WTC11 (cell line): ENCODE results near the gene CNGA3. TPM values are rescaled to one million over a fixed set of nuclear protein-coding genes. Genes with fewer than 3 reads are reported as not detected.

Experiments used
- ATAC-seq: fragments of 200-7000 bp; cut with Tn5 transposase; 2 replicates; pipeline ENCODE4 v1.10.0; 2021; ENCODE audit warnings: mild to moderate bottlenecking, moderate library complexity
- CTCF ChIA-PET: fragments of 300-600 bp; sonication (Branson Sonifier 250); formaldehyde crosslinking; loops from one replicate; lab custom pipeline; 2021; ENCODE audit warnings: antibody characterized with exemption; lab: Charles Lee
- POLR2A ChIA-PET: fragments of 350-600 bp; sonication (Branson Sonifier 250); formaldehyde crosslinking; loops from one replicate; lab custom pipeline; 2021; ENCODE audit warnings: antibody characterized with exemption; lab: Charles Lee
- DNase-seq: peaks from one replicate; pipeline ENCODE4 v3.0.0; 2021; ENCODE audit warnings: low spot score
- H3K27ac Mint-ChIP-seq: 2 replicates; pipeline ENCODE4 v1.8.0; 2021; ENCODE audit warnings: mixed read lengths
- H3K27me3 Mint-ChIP-seq: 2 replicates; pipeline ENCODE4 v1.8.0; 2021; ENCODE audit warnings: low read depth, mild to moderate bottlenecking, moderate library complexity, mixed read lengths
- H3K36me3 Mint-ChIP-seq: 2 replicates; pipeline ENCODE4 v1.8.0; 2021; ENCODE audit warnings: mixed read lengths
- H3K4me1 Mint-ChIP-seq: 2 replicates; pipeline ENCODE4 v1.8.0; 2022; ENCODE audit warnings: mixed read lengths
- H3K4me3 Mint-ChIP-seq: 2 replicates; pipeline ENCODE4 v1.8.0; 2021; ENCODE audit warnings: mild to moderate bottlenecking, moderate library complexity, mixed read lengths
- H3K9me3 Mint-ChIP-seq: 2 replicates; pipeline ENCODE4 v1.8.0; 2021; ENCODE audit warnings: mixed read lengths
- CREB1 ChIP-seq: sonication (generic); formaldehyde crosslinking; IDR thresholded peaks from 2 replicates; pipeline ENCODE4 v1.8.0; 2023; ENCODE audit warnings: mild to moderate bottlenecking, missing genetic modification reagents
- HMGA2 ChIP-seq: fragments of 250-450 bp; sonication (Bioruptor Pico); IDR thresholded peaks from 2 replicates; pipeline ENCODE4 v1.4.0; 2021; ENCODE audit warnings: mild to moderate bottlenecking, moderate library complexity
- JUN ChIP-seq: sonication (generic); formaldehyde crosslinking; IDR thresholded peaks from 2 replicates; pipeline ENCODE4 v1.8.0; 2023; ENCODE audit warnings: mild to moderate bottlenecking, missing genetic modification reagents
- KAT7 ChIP-seq: sonication (generic); formaldehyde crosslinking; IDR thresholded peaks from 2 replicates; pipeline ENCODE4 v1.8.1; 2023; ENCODE audit warnings: missing genetic modification reagents, mild to moderate bottlenecking, borderline replicate concordance
- NFE2L1 ChIP-seq: sonication (generic); formaldehyde crosslinking; IDR thresholded peaks from 2 replicates; pipeline ENCODE4 v1.8.1; 2023; ENCODE audit warnings: missing genetic modification reagents
- NR1H2 ChIP-seq: sonication (generic); formaldehyde crosslinking; IDR thresholded peaks from 2 replicates; pipeline ENCODE4 v1.9.0; 2021; ENCODE audit warnings: mild to moderate bottlenecking, moderate library complexity, missing genetic modification reagents
- OVOL2 ChIP-seq: fragments of 250-450 bp; sonication (Bioruptor Pico); IDR thresholded peaks from 2 replicates; pipeline ENCODE4 v1.9.0; 2021; ENCODE audit warnings: mild to moderate bottlenecking, borderline replicate concordance
- RELA ChIP-seq: sonication (generic); formaldehyde crosslinking; IDR thresholded peaks from 2 replicates; pipeline ENCODE4 v1.8.1; 2022; ENCODE audit warnings: missing genetic modification reagents, mild to moderate bottlenecking, borderline replicate concordance
- SMAD3 ChIP-seq: sonication (generic); formaldehyde crosslinking; IDR thresholded peaks from 2 replicates; pipeline ENCODE4 v1.8.0; 2022; ENCODE audit warnings: missing genetic modification reagents, mild to moderate bottlenecking, borderline replicate concordance
- SMAD4 ChIP-seq: sonication (generic); formaldehyde crosslinking; IDR thresholded peaks from 2 replicates; pipeline ENCODE4 v1.8.0; 2022; ENCODE audit warnings: mild to moderate bottlenecking, missing genetic modification reagents
- ZNF121 ChIP-seq: sonication (generic); formaldehyde crosslinking; IDR thresholded peaks from 2 replicates; pipeline ENCODE4 v1.8.0; 2023; ENCODE audit warnings: missing genetic modification reagents
- total RNA-seq: library from RNA; stranded (reverse); gene quantifications from 3 replicates; pipeline ENCODE4 v1.2.3, GENCODE V29; 2021
- TF ChIP-seq, protein P1 (sequence below): sonication (generic); formaldehyde crosslinking; IDR thresholded peaks from 2 replicates; pipeline ENCODE4 v1.8.1; 2023; ENCODE audit warnings: mild to moderate bottlenecking, missing genetic modification reagents, moderate library complexity
- TF ChIP-seq, protein P2 (sequence below): sonication (generic); formaldehyde crosslinking; IDR thresholded peaks from 2 replicates; pipeline ENCODE4 v1.8.1; 2022; ENCODE audit warnings: missing genetic modification reagents, borderline replicate concordance
- TF ChIP-seq, protein P3 (sequence below): sonication (generic); formaldehyde crosslinking; IDR thresholded peaks from 2 replicates; pipeline ENCODE4 v1.8.0; 2022; ENCODE audit warnings: mild to moderate bottlenecking, missing genetic modification reagents
- TF ChIP-seq, protein P4 (sequence below): fragments of 250-450 bp; sonication (Bioruptor Pico); IDR thresholded peaks from 2 replicates; pipeline ENCODE4 v1.9.0; 2021; ENCODE audit warnings: mild to moderate bottlenecking, borderline replicate concordance
- TF ChIP-seq, protein P5 (sequence below): sonication (generic); formaldehyde crosslinking; IDR thresholded peaks from 2 replicates; pipeline ENCODE4 v1.8.1; 2023; ENCODE audit warnings: mild to moderate bottlenecking, missing genetic modification reagents, borderline replicate concordance
- TF ChIP-seq, protein P6 (sequence below): sonication (generic); formaldehyde crosslinking; IDR thresholded peaks from 2 replicates; pipeline ENCODE4 v1.8.0; 2022; ENCODE audit warnings: missing genetic modification reagents

The CNGA3 gene
- total RNA-seq, 1 experiment from 2014 or later = not detected

DNA sequence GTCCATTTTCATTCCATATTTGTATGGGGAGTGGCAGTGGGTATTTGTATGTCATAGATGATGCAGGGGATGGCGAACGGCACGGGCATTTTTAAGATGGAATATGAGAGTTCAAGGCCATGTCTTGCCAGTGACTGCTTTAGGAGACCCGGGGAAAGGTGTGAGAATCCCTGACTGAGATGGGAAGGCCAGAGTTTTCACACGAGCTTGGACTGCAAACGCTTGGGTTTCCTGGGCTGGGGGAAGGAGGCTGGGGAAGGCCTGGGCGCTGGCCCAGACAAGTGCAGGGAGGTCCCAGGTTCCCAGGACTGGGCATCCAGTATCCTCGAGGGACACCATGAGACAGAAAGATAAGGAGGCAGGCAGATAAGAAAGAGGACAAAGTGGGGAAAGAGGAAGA, 35.2 kb downstream of the CNGA3 start:
- Mint-ChIP-seq H3K4me3 (no peak overlapping the region), H3K27ac (no peak overlapping the region), H3K27me3 (peaks cover 11% of the 10 kb centered on the region), H3K36me3 (no peaks in the 10 kb centered on the region), H3K4me1 (peaks cover 24% of the 10 kb centered on the region), H3K9me3 (no peaks in the 10 kb centered on the region)
- POLR2A ChIA-PET = no interaction called here
- no peak for TF ChIP-seq ZNF121 (CRISPR knock-in tag)
- TF ChIP-seq, protein P1, sequence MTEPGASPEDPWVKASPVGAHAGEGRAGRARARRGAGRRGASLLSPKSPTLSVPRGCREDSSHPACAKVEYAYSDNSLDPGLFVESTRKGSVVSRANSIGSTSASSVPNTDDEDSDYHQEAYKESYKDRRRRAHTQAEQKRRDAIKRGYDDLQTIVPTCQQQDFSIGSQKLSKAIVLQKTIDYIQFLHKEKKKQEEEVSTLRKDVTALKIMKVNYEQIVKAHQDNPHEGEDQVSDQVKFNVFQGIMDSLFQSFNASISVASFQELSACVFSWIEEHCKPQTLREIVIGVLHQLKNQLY (CRISPR knock-in tag) = no peak
- TF ChIP-seq OVOL2 (CRISPR knock-in tag) = no peak
- TF ChIP-seq, protein P2, sequence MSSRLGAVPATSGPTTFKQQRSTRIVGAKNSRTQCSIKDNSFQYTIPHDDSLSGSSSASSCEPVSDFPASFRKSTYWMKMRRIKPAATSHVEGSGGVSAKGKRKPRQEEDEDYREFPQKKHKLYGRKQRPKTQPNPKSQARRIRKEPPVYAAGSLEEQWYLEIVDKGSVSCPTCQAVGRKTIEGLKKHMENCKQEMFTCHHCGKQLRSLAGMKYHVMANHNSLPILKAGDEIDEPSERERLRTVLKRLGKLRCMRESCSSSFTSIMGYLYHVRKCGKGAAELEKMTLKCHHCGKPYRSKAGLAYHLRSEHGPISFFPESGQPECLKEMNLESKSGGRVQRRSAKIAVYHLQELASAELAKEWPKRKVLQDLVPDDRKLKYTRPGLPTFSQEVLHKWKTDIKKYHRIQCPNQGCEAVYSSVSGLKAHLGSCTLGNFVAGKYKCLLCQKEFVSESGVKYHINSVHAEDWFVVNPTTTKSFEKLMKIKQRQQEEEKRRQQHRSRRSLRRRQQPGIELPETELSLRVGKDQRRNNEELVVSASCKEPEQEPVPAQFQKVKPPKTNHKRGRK (CRISPR knock-in tag) = no peak
- TF ChIP-seq SMAD4 (CRISPR knock-in tag) = no peak
- no peak for DNase-seq
- CTCF ChIA-PET = no interaction called here
- ATAC-seq = no peak

DNA sequence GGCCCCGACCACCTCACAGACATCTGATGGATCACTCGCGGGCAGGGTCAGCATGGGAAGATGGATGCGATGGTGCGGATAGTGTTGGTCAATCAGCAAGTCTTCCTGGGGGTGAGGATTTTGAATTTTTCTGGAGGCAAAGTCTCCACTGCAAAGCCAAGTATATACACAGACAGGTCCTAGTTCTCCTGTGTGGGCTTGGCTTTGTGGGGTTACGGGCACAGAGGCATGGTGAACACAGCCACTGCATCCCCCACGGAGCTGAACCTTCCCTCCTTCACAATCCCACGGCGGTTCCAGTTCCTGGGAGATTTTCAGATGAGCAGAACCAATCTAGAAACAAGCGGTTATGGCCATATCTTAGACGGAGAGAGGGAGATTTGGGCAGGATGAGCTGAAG, 35.8 kb downstream of the CNGA3 start:
- Mint-ChIP-seq H3K9me3 (no peaks in the 10 kb centered on the region), H3K36me3 (no peaks in the 10 kb centered on the region), H3K27me3 (peaks cover 7% of the 10 kb centered on the region), H3K4me3 (no peak overlapping the region), H3K27ac (no peak overlapping the region), H3K4me1 (peaks cover 24% of the 10 kb centered on the region)
- ATAC-seq (no peak), DNase-seq (no peak)
- POLR2A ChIA-PET = no interaction called here
- CTCF ChIA-PET = no interaction called here
- no peak for TF ChIP-seq HMGA2

DNA sequence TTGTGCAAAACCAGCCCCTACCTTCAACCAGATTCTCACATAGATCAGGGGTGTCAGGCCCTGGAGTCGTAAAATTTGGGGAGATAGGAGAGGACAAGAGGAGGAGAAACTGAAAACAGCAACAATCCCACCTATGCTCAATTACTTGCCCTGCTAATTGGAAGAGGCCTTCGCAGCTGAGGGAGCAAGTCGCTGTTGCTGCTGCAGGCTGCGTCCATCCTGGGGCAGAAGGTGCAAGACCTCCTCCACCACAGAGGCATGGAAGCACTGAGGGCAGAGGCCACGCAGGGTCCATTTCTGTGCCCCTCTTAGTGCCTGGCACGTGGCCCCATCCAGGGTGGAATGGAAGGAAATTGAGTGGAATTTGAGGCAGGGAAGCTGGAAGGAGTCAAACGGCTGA, 36.5 kb downstream of the CNGA3 start:
- ChIA-PET CTCF (no interaction called here), POLR2A (no interaction called here)
- Mint-ChIP-seq H3K36me3 (no peaks in the 10 kb centered on the region), H3K9me3 (no peaks in the 10 kb centered on the region), H3K27ac (no peak overlapping the region), H3K27me3 (peaks cover 5% of the 10 kb centered on the region), H3K4me3 (no peak overlapping the region), H3K4me1 (peaks cover 21% of the 10 kb centered on the region)
- no peak for DNase-seq
- TF ChIP-seq SMAD3 (CRISPR knock-in tag) (no peak), NR1H2 (CRISPR knock-in tag) (no peak), KAT7 (CRISPR knock-in tag) (no peak), RELA (CRISPR knock-in tag) (no peak), CREB1 (no peak), NFE2L1 (CRISPR knock-in tag) (no peak), JUN (CRISPR knock-in tag) (no peak)
- TF ChIP-seq, protein P3, sequence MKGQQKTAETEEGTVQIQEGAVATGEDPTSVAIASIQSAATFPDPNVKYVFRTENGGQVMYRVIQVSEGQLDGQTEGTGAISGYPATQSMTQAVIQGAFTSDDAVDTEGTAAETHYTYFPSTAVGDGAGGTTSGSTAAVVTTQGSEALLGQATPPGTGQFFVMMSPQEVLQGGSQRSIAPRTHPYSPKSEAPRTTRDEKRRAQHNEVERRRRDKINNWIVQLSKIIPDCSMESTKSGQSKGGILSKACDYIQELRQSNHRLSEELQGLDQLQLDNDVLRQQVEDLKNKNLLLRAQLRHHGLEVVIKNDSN (CRISPR knock-in tag) = no peak
- TF ChIP-seq, protein P4, sequence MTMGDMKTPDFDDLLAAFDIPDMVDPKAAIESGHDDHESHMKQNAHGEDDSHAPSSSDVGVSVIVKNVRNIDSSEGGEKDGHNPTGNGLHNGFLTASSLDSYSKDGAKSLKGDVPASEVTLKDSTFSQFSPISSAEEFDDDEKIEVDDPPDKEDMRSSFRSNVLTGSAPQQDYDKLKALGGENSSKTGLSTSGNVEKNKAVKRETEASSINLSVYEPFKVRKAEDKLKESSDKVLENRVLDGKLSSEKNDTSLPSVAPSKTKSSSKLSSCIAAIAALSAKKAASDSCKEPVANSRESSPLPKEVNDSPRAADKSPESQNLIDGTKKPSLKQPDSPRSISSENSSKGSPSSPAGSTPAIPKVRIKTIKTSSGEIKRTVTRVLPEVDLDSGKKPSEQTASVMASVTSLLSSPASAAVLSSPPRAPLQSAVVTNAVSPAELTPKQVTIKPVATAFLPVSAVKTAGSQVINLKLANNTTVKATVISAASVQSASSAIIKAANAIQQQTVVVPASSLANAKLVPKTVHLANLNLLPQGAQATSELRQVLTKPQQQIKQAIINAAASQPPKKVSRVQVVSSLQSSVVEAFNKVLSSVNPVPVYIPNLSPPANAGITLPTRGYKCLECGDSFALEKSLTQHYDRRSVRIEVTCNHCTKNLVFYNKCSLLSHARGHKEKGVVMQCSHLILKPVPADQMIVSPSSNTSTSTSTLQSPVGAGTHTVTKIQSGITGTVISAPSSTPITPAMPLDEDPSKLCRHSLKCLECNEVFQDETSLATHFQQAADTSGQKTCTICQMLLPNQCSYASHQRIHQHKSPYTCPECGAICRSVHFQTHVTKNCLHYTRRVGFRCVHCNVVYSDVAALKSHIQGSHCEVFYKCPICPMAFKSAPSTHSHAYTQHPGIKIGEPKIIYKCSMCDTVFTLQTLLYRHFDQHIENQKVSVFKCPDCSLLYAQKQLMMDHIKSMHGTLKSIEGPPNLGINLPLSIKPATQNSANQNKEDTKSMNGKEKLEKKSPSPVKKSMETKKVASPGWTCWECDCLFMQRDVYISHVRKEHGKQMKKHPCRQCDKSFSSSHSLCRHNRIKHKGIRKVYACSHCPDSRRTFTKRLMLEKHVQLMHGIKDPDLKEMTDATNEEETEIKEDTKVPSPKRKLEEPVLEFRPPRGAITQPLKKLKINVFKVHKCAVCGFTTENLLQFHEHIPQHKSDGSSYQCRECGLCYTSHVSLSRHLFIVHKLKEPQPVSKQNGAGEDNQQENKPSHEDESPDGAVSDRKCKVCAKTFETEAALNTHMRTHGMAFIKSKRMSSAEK (CRISPR knock-in tag) = no peak
- TF ChIP-seq, protein P5, sequence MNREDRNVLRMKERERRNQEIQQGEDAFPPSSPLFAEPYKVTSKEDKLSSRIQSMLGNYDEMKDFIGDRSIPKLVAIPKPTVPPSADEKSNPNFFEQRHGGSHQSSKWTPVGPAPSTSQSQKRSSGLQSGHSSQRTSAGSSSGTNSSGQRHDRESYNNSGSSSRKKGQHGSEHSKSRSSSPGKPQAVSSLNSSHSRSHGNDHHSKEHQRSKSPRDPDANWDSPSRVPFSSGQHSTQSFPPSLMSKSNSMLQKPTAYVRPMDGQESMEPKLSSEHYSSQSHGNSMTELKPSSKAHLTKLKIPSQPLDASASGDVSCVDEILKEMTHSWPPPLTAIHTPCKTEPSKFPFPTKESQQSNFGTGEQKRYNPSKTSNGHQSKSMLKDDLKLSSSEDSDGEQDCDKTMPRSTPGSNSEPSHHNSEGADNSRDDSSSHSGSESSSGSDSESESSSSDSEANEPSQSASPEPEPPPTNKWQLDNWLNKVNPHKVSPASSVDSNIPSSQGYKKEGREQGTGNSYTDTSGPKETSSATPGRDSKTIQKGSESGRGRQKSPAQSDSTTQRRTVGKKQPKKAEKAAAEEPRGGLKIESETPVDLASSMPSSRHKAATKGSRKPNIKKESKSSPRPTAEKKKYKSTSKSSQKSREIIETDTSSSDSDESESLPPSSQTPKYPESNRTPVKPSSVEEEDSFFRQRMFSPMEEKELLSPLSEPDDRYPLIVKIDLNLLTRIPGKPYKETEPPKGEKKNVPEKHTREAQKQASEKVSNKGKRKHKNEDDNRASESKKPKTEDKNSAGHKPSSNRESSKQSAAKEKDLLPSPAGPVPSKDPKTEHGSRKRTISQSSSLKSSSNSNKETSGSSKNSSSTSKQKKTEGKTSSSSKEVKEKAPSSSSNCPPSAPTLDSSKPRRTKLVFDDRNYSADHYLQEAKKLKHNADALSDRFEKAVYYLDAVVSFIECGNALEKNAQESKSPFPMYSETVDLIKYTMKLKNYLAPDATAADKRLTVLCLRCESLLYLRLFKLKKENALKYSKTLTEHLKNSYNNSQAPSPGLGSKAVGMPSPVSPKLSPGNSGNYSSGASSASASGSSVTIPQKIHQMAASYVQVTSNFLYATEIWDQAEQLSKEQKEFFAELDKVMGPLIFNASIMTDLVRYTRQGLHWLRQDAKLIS (CRISPR knock-in tag) = no peak
- TF ChIP-seq, protein P6, sequence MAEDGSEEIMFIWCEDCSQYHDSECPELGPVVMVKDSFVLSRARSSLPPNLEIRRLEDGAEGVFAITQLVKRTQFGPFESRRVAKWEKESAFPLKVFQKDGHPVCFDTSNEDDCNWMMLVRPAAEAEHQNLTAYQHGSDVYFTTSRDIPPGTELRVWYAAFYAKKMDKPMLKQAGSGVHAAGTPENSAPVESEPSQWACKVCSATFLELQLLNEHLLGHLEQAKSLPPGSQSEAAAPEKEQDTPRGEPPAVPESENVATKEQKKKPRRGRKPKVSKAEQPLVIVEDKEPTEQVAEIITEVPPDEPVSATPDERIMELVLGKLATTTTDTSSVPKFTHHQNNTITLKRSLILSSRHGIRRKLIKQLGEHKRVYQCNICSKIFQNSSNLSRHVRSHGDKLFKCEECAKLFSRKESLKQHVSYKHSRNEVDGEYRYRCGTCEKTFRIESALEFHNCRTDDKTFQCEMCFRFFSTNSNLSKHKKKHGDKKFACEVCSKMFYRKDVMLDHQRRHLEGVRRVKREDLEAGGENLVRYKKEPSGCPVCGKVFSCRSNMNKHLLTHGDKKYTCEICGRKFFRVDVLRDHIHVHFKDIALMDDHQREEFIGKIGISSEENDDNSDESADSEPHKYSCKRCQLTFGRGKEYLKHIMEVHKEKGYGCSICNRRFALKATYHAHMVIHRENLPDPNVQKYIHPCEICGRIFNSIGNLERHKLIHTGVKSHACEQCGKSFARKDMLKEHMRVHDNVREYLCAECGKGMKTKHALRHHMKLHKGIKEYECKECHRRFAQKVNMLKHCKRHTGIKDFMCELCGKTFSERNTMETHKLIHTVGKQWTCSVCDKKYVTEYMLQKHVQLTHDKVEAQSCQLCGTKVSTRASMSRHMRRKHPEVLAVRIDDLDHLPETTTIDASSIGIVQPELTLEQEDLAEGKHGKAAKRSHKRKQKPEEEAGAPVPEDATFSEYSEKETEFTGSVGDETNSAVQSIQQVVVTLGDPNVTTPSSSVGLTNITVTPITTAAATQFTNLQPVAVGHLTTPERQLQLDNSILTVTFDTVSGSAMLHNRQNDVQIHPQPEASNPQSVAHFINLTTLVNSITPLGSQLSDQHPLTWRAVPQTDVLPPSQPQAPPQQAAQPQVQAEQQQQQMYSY = no peak
- ATAC-seq = no peak
